GM23338 (cell line): ENCODE results near the gene NDUFA11.

Experiments
- CREB1 ChIP-seq: fragments of 250-450 bp; sonication (Bioruptor Pico); IDR thresholded peaks from 2 replicates; pipeline ENCODE4 v1.5.0; 2020; ENCODE audit warnings: low read depth, mild to moderate bottlenecking, moderate library complexity
- CTCF ChIP-seq, 2 experiments: fragments of 200-600 bp in 1 of 2; sonication (generic) in 1 of 2; conservative IDR thresholded peaks; 2 replicates each; pipeline versions ENCODE4 v1.5.1 to v1.6.1; 2016 to 2017; ENCODE audit warnings: antibody characterized with exemption in 2 of 2, low read depth in 2 of 2, mild to moderate bottlenecking in 2 of 2, moderate library complexity in 1 of 2
- ETS1 ChIP-seq: IDR thresholded peaks from 2 replicates; pipeline ENCODE4 v1.6.1; 2016; ENCODE audit warnings: antibody characterized with exemption
- EZH2 ChIP-seq: fragments of 200-600 bp; sonication (generic); IDR thresholded peaks from one replicate; pipeline ENCODE4 v1.8.0; 2017; ENCODE audit warnings: antibody characterized with exemption, mild to moderate bottlenecking, low read depth; ENCODE audit not compliant: unreplicated experiment
- EZH2phosphoT487 ChIP-seq: fragments of 200-600 bp; sonication (generic); IDR thresholded peaks from one replicate; pipeline ENCODE4 v1.8.1; 2018; ENCODE audit warnings: antibody characterized with exemption; ENCODE audit not compliant: unreplicated experiment
- JUNB ChIP-seq: IDR thresholded peaks from one replicate; pipeline ENCODE4 v1.6.1; 2016; ENCODE audit warnings: antibody characterized with exemption; ENCODE audit not compliant: unreplicated experiment
- NANOG ChIP-seq: IDR thresholded peaks from 2 replicates; pipeline ENCODE4 v1.6.1; 2016; ENCODE audit warnings: antibody characterized with exemption, borderline replicate concordance
- POLR2AphosphoS5 ChIP-seq: IDR thresholded peaks from 2 replicates; pipeline ENCODE4 v1.6.1; 2016; ENCODE audit warnings: antibody characterized with exemption, low read depth
- REST ChIP-seq: IDR thresholded peaks from one replicate; pipeline ENCODE4 v1.6.1; 2018; ENCODE audit warnings: antibody characterized with exemption; ENCODE audit not compliant: unreplicated experiment

GRCh38 chr19:5881543-5882299 lies 21.9 kb downstream of the NDUFA11 start:
- no peak for TF ChIP-seq ETS1
- TF ChIP-seq CTCF (conservative IDR thresholded peaks at IDR 0.05; ENCODE audit: low read depth in 2 of 2), result no peak
- TF ChIP-seq EZH2, result no peak
- TF ChIP-seq NANOG, result no peak
- TF ChIP-seq EZH2phosphoT487, result no peak
- no peak for TF ChIP-seq CREB1 (CRISPR knock-in tag)
- no peak for TF ChIP-seq POLR2AphosphoS5
- no peak for TF ChIP-seq REST
- TF ChIP-seq JUNB, result no peak
